Loucy (cell line): ENCODE data around the gene ARMH3.
A peak's percentile ranks its signal among the peaks of the same experiment; 100 is the strongest.

Experiments used
- H2AFZ ChIP-seq: fragments of 200-600 bp; sonication (generic); 2 replicates; pipeline ENCODE4 v1.6.0; 2016; ENCODE audit warnings: antibody characterized with exemption, mild to moderate bottlenecking, low read length, moderate library complexity
- H3F3A ChIP-seq: fragments of 200-600 bp; 2 replicates; pipeline ENCODE4 v1.6.0; 2016; ENCODE audit warnings: antibody characterized with exemption, low read depth, mild to moderate bottlenecking
- H3K27me3 ChIP-seq: fragments of 200-600 bp; sonication (generic); 2 replicates; pipeline ENCODE4 v1.6.1; 2014; ENCODE audit warnings: low read length, mild to moderate bottlenecking; ENCODE audit not compliant: insufficient read depth, poor library complexity, severe bottlenecking
- H3K36me3 ChIP-seq: fragments of 200-600 bp; sonication (generic); 2 replicates; pipeline ENCODE4 v1.6.1; 2016; ENCODE audit warnings: low read length; ENCODE audit not compliant: insufficient read depth
- H3K4me1 ChIP-seq: fragments of 200-600 bp; sonication (generic); 2 replicates; pipeline ENCODE4 v1.5.1; 2014; ENCODE audit warnings: low read length, mild to moderate bottlenecking; ENCODE audit not compliant: insufficient read depth, poor library complexity, severe bottlenecking
- H3K4me2 ChIP-seq: fragments of 200-600 bp; sonication (generic); 2 replicates; pipeline ENCODE4 v1.6.0; 2014; ENCODE audit warnings: antibody characterized with exemption, low read length, low read depth, mild to moderate bottlenecking; ENCODE audit not compliant: poor library complexity, severe bottlenecking
- H3K4me3 ChIP-seq: fragments of 200-600 bp; sonication (generic); 2 replicates; pipeline ENCODE4 v1.5.1; 2014; ENCODE audit warnings: low read length, mild to moderate bottlenecking, mixed read lengths; ENCODE audit not compliant: poor library complexity, severe bottlenecking
- H3K79me2 ChIP-seq: fragments of 200-600 bp; sonication (generic); 2 replicates; pipeline ENCODE4 v1.6.1; 2014; ENCODE audit warnings: low read length; ENCODE audit not compliant: insufficient read depth
- H3K9ac ChIP-seq: fragments of 200-600 bp; sonication (generic); 2 replicates; pipeline ENCODE4 v1.6.0; 2014; ENCODE audit warnings: mild to moderate bottlenecking, low read depth, low read length, moderate library complexity; ENCODE audit not compliant: poor library complexity, severe bottlenecking
- H3K9me2 ChIP-seq: fragments of 200-600 bp; sonication (generic); replicated peaks from 2 replicates; pipeline ENCODE4 v1.6.1; 2016; ENCODE audit warnings: low read depth, low read length, mixed read lengths
- H3K9me3 ChIP-seq: fragments of 200-600 bp; sonication (generic); 2 replicates; pipeline ENCODE4 v1.6.1; 2014; ENCODE audit warnings: mild to moderate bottlenecking, antibody characterized with exemption, low read length, low read depth; ENCODE audit not compliant: insufficient read depth
- H4K20me1 ChIP-seq: fragments of 200-600 bp; sonication (generic); 2 replicates; pipeline ENCODE4 v1.6.0; 2014; ENCODE audit warnings: antibody characterized with exemption, low read length, mild to moderate bottlenecking; ENCODE audit not compliant: insufficient read depth, poor library complexity, severe bottlenecking
- CTCF ChIP-seq: fragments of 200-600 bp; sonication (generic); conservative IDR thresholded peaks from 2 replicates; pipeline ENCODE4 v1.5.1; 2014; ENCODE audit warnings: mild to moderate bottlenecking, antibody characterized with exemption, low read length
- EZH2phosphoT487 ChIP-seq: fragments of 200-600 bp; IDR thresholded peaks from 2 replicates; pipeline ENCODE4 v1.6.1; 2018; ENCODE audit warnings: antibody characterized with exemption, mild to moderate bottlenecking, moderate library complexity, borderline replicate concordance

ARMH3 gene

DNA sequence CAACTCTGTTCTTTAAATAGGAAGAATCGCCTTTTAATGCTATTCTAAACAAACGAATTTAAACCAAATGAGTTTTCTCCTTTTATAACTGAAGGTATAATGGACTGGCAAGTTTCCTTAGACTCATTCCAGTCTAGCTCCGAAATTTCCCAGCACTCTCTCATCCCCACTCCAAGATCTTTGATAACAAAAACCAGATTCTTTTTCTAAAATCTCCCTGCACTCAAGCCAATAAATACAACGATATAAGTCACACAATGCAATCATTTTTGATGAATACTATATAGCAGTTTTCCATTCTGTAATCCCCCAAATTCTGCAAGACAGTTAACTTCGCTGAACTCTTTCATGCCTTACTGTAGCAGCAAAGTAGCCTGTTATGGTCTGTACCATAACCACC is 239.6 kb downstream of the ARMH3 start:
- H3K4me3 ChIP-seq = peak overlapping the region; percentile 98
- no peak overlapping the region for H2AFZ ChIP-seq
- peaks cover 18% of the 10 kb centered on the region; the same call in 1 of the 2 replicates for H3K36me3 ChIP-seq
- H3K9me3 ChIP-seq = no peaks in the 10 kb centered on the region
- H3K4me2 ChIP-seq = peak overlapping the region; percentile 100
- H3K27me3 ChIP-seq = no peaks in the 10 kb centered on the region
- peaks cover 52% of the 10 kb centered on the region for H3K4me1 ChIP-seq
- TF ChIP-seq CTCF (no peak), EZH2phosphoT487 (no peak)
- H4K20me1 ChIP-seq = peaks cover 67% of the 10 kb centered on the region
- H3K9me2 ChIP-seq = no peaks in the 10 kb centered on the region
- peaks cover 84% of the 10 kb centered on the region for H3K79me2 ChIP-seq
- no peaks in the 10 kb centered on the region for H3F3A ChIP-seq
- H3K9ac ChIP-seq = peak overlapping the region; percentile 91

DNA sequence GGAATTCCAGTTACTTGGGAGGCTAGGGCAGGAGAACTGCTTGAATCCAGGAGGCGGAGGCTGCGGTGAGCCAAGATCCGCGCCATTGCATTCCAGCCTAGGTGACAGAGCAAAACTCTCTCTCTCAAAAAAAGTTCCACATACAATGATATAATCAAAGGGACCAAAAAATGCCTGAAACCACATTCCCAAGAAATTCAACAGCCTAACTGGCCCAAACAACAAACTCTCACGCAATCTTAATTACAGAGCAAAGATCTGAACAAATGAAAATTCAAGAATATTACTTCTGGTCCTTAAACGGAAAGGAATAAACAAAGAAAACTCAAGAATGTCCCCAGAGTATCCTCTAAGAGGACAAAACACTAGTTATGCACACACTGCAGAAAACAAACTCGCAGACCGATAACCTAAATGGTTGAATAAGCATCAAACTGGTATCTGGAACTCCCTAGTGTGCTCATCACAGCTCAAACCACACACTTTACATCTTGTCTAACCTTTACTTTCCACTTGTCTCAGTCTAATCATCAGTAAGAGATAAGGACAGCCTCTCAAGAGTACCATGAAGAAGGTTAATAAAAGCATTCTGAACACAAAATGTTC is 241.4 kb downstream of the ARMH3 start:
- Histone ChIP-seq H4K20me1 (peaks cover 80% of the 10 kb centered on the region), H2AFZ (no peak overlapping the region), H3K9me3 (no peaks in the 10 kb centered on the region), H3K27me3 (no peaks in the 10 kb centered on the region), H3K36me3 (peaks cover 33% of the 10 kb centered on the region; the same call in 1 of the 2 replicates), H3K4me1 (peaks cover 42% of the 10 kb centered on the region), H3K9me2 (no peaks in the 10 kb centered on the region), H3K4me2 (peak overlapping the region; percentile 100), H3F3A (no peaks in the 10 kb centered on the region), H3K4me3 (peak overlapping the region; percentile 98), H3K79me2 (peaks cover 93% of the 10 kb centered on the region), H3K9ac (peak overlapping the region; percentile 91)
- TF ChIP-seq EZH2phosphoT487 = no peak
- TF ChIP-seq CTCF = no peak

DNA sequence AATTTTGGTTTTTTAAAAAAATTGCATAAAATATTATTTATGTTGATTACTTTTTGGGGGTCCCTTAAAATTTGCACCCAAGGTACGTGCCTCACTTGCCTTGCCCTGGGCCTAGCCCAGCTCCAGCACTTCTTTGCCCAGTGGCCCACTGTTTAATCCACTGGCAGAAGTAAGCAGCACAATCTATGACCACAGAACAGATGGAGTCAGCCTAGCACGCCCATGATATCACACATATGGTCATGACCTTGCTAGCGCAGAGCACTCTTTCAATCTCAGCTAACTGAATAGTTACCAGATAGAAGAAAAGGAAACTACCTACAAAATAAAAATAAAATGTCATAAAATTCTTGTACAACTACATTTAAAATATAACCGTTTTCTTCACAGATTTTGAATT is 243.4 kb downstream of the ARMH3 start:
- peak overlapping the region; percentile 91 for H3K9ac ChIP-seq
- H3K4me1 ChIP-seq = peaks cover 33% of the 10 kb centered on the region
- H3K4me2 ChIP-seq = peak overlapping the region; percentile 100
- peaks cover 52% of the 10 kb centered on the region for H3K36me3 ChIP-seq
- H3K79me2 ChIP-seq = peaks cover 97% of the 10 kb centered on the region
- TF ChIP-seq EZH2phosphoT487 (no peak), CTCF (no peak)
- peak overlapping the region; percentile 98 for H3K4me3 ChIP-seq
- no peak overlapping the region for H2AFZ ChIP-seq
- H3K9me2 ChIP-seq = no peaks in the 10 kb centered on the region
- H4K20me1 ChIP-seq = peaks cover 92% of the 10 kb centered on the region
- H3F3A ChIP-seq = no peaks in the 10 kb centered on the region
- H3K9me3 ChIP-seq = no peaks in the 10 kb centered on the region
- no peaks in the 10 kb centered on the region for H3K27me3 ChIP-seq
